HepG2 (cell line): ENCODE measurements around the gene MRPS7. TPM values are rescaled to one million over a fixed set of nuclear protein-coding genes. Genes with fewer than 3 reads are reported as not detected.

Experiments used
- BATF2 ChIP-seq: sonication (generic); formaldehyde crosslinking; IDR thresholded peaks from 2 replicates; pipeline ENCODE4 v1.8.0; 2022; ENCODE audit warnings: mild to moderate bottlenecking, missing genetic modification reagents, moderate library complexity
- E2F2 ChIP-seq: sonication (generic); formaldehyde crosslinking; IDR thresholded peaks from 2 replicates; pipeline ENCODE4 v1.4.0; 2020; ENCODE audit warnings: missing genetic modification reagents, borderline replicate concordance
- GMEB2 ChIP-seq: IDR thresholded peaks from 2 replicates; pipeline ENCODE4 v1.6.1; 2016; ENCODE audit warnings: missing biosample characterization, missing genetic modification reagents, low read depth
- MEIS2 ChIP-seq: sonication (generic); formaldehyde crosslinking; IDR thresholded peaks from 2 replicates; pipeline ENCODE4 v1.9.0; 2021; ENCODE audit warnings: mild to moderate bottlenecking, missing genetic modification reagents
- PLSCR1 ChIP-seq: sonication (generic); formaldehyde crosslinking; IDR thresholded peaks from 2 replicates; pipeline ENCODE4 v1.5.0; 2020; ENCODE audit warnings: missing genetic modification reagents, mild to moderate bottlenecking, borderline replicate concordance
- PREB ChIP-seq: sonication (generic); formaldehyde crosslinking; IDR thresholded peaks from 2 replicates; pipeline ENCODE4 v1.4.0; 2020; ENCODE audit warnings: missing genetic modification reagents
- TFDP1 ChIP-seq: IDR thresholded peaks from 2 replicates; pipeline ENCODE4 v1.6.1; 2016; ENCODE audit warnings: missing compliant biosample characterization, missing genetic modification reagents, borderline replicate concordance
- TRIM24 ChIP-seq: sonication (generic); formaldehyde crosslinking; IDR thresholded peaks from 2 replicates; pipeline ENCODE4 v1.8.0; 2022; ENCODE audit warnings: mild to moderate bottlenecking, missing genetic modification reagents
- ZBTB20 ChIP-seq: sonication (generic); formaldehyde crosslinking; IDR thresholded peaks from 2 replicates; pipeline ENCODE4 v1.8.1; 2023; ENCODE audit warnings: missing genetic modification reagents, low read depth, mild to moderate bottlenecking, borderline replicate concordance
- ZBTB33 ChIP-seq: sonication (generic); formaldehyde crosslinking; IDR thresholded peaks from 2 replicates; pipeline ENCODE4 v1.4.0; 2020; ENCODE audit warnings: missing genetic modification reagents
- ZMAT3 ChIP-seq: sonication (generic); formaldehyde crosslinking; conservative IDR thresholded peaks from 2 replicates; pipeline ENCODE4 v1.7.0; 2021; ENCODE audit warnings: missing genetic modification reagents
- ZMYM4 ChIP-seq: sonication (generic); formaldehyde crosslinking; IDR thresholded peaks from 2 replicates; pipeline ENCODE4 v1.8.1; 2023; ENCODE audit warnings: mild to moderate bottlenecking, missing genetic modification reagents
- ZNF235 ChIP-seq: sonication (generic); formaldehyde crosslinking; IDR thresholded peaks from 2 replicates; pipeline ENCODE4 v1.8.1; 2023; ENCODE audit warnings: mild to moderate bottlenecking, missing genetic modification reagents, borderline replicate concordance
- ZNF253 ChIP-seq: sonication (generic); formaldehyde crosslinking; IDR thresholded peaks from 2 replicates; pipeline ENCODE4 v1.8.0; 2022; ENCODE audit warnings: mild to moderate bottlenecking, missing genetic modification reagents, borderline replicate concordance
- ZNF333 ChIP-seq: sonication (generic); formaldehyde crosslinking; IDR thresholded peaks from 2 replicates; pipeline ENCODE4 v1.4.0; 2020; ENCODE audit warnings: mild to moderate bottlenecking, missing genetic modification reagents, borderline replicate concordance
- ZNF567 ChIP-seq: sonication (generic); formaldehyde crosslinking; IDR thresholded peaks from 2 replicates; pipeline ENCODE4 v1.8.1; 2023; ENCODE audit warnings: mild to moderate bottlenecking, missing genetic modification reagents, borderline replicate concordance
- ZNF572 ChIP-seq: sonication (generic); formaldehyde crosslinking; IDR thresholded peaks from 2 replicates; pipeline ENCODE4 v1.5.1; 2020; ENCODE audit warnings: mild to moderate bottlenecking, missing genetic modification reagents
- ZNF761 ChIP-seq: sonication (generic); formaldehyde crosslinking; conservative IDR thresholded peaks from 2 replicates; pipeline ENCODE4 v1.4.0; 2020; ENCODE audit warnings: mild to moderate bottlenecking, missing genetic modification reagents
- ZSCAN21 ChIP-seq: sonication (generic); formaldehyde crosslinking; IDR thresholded peaks from 2 replicates; pipeline ENCODE4 v1.8.0; 2022; ENCODE audit warnings: mild to moderate bottlenecking, missing genetic modification reagents, moderate library complexity, borderline replicate concordance
- polyA plus RNA-seq, 8 experiments: library from polyadenylated mRNA; depleted of rRNA in 3 of 8; stranded (reverse) in 7 of 8; unstranded in 1 of 8; fragments of >200 nt; fragmentation: Illumina TruSeq in 4 of 8; extraction: Trizol in 4 of 8; gene quantifications; 2 replicates each; pipeline versions ENCODE4 v1.2.1 to v1.2.3, GENCODE V29; 2011 to 2016; ENCODE audit warnings: low read depth in 4 of 8, missing spikeins in 1 of 8, mixed read lengths in 1 of 8; ENCODE audit not compliant: insufficient read depth in 1 of 8
- total RNA-seq, 5 experiments: library from RNA; depleted of rRNA; stranded (reverse); fragments of >200 nt; fragmentation: Illumina TruSeq; extraction: Trizol; gene quantifications; 2 replicates each; pipeline ENCODE4 v1.2.3, GENCODE V29; 2016; ENCODE audit warnings: low read depth in 1 of 5

Gene MRPS7
- total and polyA plus RNA-seq, 2 of the 13 experiments (the other 11 are each of a cell fraction or from before 2014, with no cell fraction given) = 97.0 to 162 TPM

GRCh38 chr17:75271233-75271954 lies 9.7 kb downstream of the MRPS7 start (continued):
- TF ChIP-seq ZBTB33 (CRISPR knock-in tag) = no peak
- TF ChIP-seq ZSCAN21 (CRISPR knock-in tag) = peak; percentile 79
- TF ChIP-seq PREB (CRISPR knock-in tag) = peak; percentile 72; the same call in 1 of the 2 replicates
- TF ChIP-seq BATF2 (CRISPR knock-in tag) = peak; percentile 70
- peak; percentile 90 for TF ChIP-seq ZNF253
- no peak for TF ChIP-seq GMEB2 (CRISPR knock-in tag)
- peak; percentile 94; the same call in 1 of the 2 replicates for TF ChIP-seq ZNF333 (CRISPR knock-in tag)
- TF ChIP-seq ZNF235 (CRISPR knock-in tag) = peak; percentile 98
- TF ChIP-seq ZBTB20 (CRISPR knock-in tag) = no peak
- peak; percentile 74; the same call in 1 of the 2 replicates for TF ChIP-seq ZMYM4 (CRISPR knock-in tag)
- peak; percentile 66; the same call in 1 of the 2 replicates for TF ChIP-seq ZNF567 (CRISPR knock-in tag)
- TF ChIP-seq TRIM24 (CRISPR knock-in tag) = no peak
- TF ChIP-seq MEIS2 = peak; percentile 51; the same call in 1 of the 2 replicates
- no peak for TF ChIP-seq PLSCR1
- TF ChIP-seq ZNF761 = peak; percentile 72; the same call in 1 of the 2 replicates
- no peak; the same call in 1 of the 2 replicates for TF ChIP-seq E2F2
- 0 out of 2 replicates have a peak, but pooled peaks have one; percentile 54 for TF ChIP-seq ZMAT3 (CRISPR knock-in tag)
- TF ChIP-seq ZNF572 (CRISPR knock-in tag) = peak; percentile 79; the same call in 1 of the 2 replicates
- TF ChIP-seq TFDP1 = peak; percentile 70; the same call in 1 of the 2 replicates
